Subcutaneous abdominal adipose tissue (tissue), 5 donors: ENCODE measurements around the gene OSM.

Experiments
- H3K27ac ChIP-seq: one replicate; pipeline ENCODE4 v1.7.0; 2013; ENCODE audit warnings: low read depth, mild to moderate bottlenecking, inconsistent platforms, low read length, moderate library complexity
- H3K27me3 ChIP-seq, 5 donors: one replicate each; pipeline ENCODE4 v1.7.0; 2013; ENCODE audit warnings: low read length in 5 of 5, inconsistent platforms in 1 of 5; ENCODE audit not compliant: control insufficient read depth in 5 of 5, insufficient read depth in 4 of 5
- H3K36me3 ChIP-seq, 5 donors: one replicate each; pipeline ENCODE4 v1.7.0; 2013; ENCODE audit warnings: low read length in 5 of 5; ENCODE audit not compliant: control insufficient read depth in 5 of 5, insufficient read depth in 5 of 5
- H3K4me1 ChIP-seq, 5 donors: one replicate each; pipeline ENCODE4 v1.7.0; 2013; ENCODE audit warnings: low read length in 5 of 5, mild to moderate bottlenecking in 3 of 5, moderate library complexity in 1 of 5; ENCODE audit not compliant: control insufficient read depth in 5 of 5, insufficient read depth in 5 of 5
- H3K4me3 ChIP-seq, 5 donors: one replicate each; pipeline ENCODE4 v1.7.0; 2013; ENCODE audit warnings: low read length in 5 of 5, low read depth in 1 of 5
- H3K9ac ChIP-seq, 5 donors: one replicate each; pipeline ENCODE4 v1.7.0; 2013; ENCODE audit warnings: low read length in 5 of 5, mild to moderate bottlenecking in 4 of 5, moderate library complexity in 3 of 5
- H3K9me3 ChIP-seq, 5 donors: one replicate each; pipeline ENCODE4 v1.7.0; 2013; ENCODE audit warnings: low read length in 5 of 5; ENCODE audit not compliant: control insufficient read depth in 5 of 5
- donor health status: healthy.
- donor health status: healthy.
- donor health status: healthy.
- donor health status: healthy.
- donor health status: healthy.

Gene OSM

GRCh38 chr22:30308093-30308492 lies 41.4 kb upstream of the OSM start:
- Histone ChIP-seq H3K4me1 (peaks cover 64 to 98% (median 97%) of the 10 kb centered on the region in 5 donors), H3K9ac (peak overlapping the region in 1 of 5 donors; percentile 6), H3K27ac (peak overlapping the region; percentile 93)

DNA sequence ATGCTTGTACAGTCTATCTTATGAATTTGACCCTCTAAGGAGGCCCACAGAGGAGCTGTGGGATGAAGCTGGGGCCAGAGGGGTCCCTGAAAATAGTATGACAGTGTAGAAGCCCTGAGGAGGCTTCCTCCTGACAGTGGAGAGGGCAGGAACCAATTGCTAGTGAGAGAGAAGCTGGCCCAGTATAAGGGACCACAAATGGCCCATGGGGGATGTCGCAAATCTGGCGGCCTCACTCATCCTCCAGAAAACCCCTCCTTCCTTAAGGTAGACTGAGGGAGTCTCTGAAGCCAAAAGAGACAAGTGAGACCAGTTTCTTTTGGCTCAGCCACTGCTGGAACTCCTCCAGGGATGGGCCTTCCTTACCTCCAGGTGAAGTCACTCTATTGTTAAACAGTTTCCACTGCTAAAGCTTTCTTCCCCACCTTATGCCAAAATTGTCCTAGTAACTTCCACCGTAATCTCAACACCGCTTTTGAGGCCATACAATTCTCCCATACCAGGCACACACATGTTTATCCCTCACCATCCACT lies 40.5 kb upstream of the OSM start:
- peak overlapping the region; percentile 93 for H3K27ac ChIP-seq

More at GRCh38 chr22:30308093-30308492, 41.4 kb upstream of the OSM start:
- H3K36me3 ChIP-seq = peaks cover 0 to 10% (median 5%) of the 10 kb centered on the region in 5 donors
- H3K9me3 ChIP-seq = no peaks in the 10 kb centered on the region
- H3K27me3 ChIP-seq = no peaks in the 10 kb centered on the region
- H3K4me3 ChIP-seq = no peak overlapping the region

GRCh38 chr22:30306627-30307011 lies 40.0 kb upstream of the OSM start:
- no peak overlapping the region for H3K4me3 ChIP-seq
- peaks cover 0 to 17% (median 8%) of the 10 kb centered on the region in 5 donors for H3K36me3 ChIP-seq
- peak overlapping the region; percentile 93 for H3K27ac ChIP-seq
- peak overlapping the region in 3 of 5 donors; percentile 11 to 54 (median 27) for H3K9ac ChIP-seq
- peaks cover 73 to 98% (median 97%) of the 10 kb centered on the region in 5 donors for H3K4me1 ChIP-seq
- H3K27me3 ChIP-seq = no peaks in the 10 kb centered on the region
- H3K9me3 ChIP-seq = no peaks in the 10 kb centered on the region

More for the DNA sequence above, 40.5 kb upstream of the OSM start:
- Histone ChIP-seq H3K9ac (peak overlapping the region in 3 of 5 donors; percentile 11 to 54 (median 27)), H3K4me3 (no peak overlapping the region), H3K36me3 (peaks cover 0 to 13% (median 8%) of the 10 kb centered on the region in 5 donors), H3K4me1 (peaks cover 68 to 98% (median 97%) of the 10 kb centered on the region in 5 donors), H3K9me3 (no peaks in the 10 kb centered on the region), H3K27me3 (no peaks in the 10 kb centered on the region)

DNA sequence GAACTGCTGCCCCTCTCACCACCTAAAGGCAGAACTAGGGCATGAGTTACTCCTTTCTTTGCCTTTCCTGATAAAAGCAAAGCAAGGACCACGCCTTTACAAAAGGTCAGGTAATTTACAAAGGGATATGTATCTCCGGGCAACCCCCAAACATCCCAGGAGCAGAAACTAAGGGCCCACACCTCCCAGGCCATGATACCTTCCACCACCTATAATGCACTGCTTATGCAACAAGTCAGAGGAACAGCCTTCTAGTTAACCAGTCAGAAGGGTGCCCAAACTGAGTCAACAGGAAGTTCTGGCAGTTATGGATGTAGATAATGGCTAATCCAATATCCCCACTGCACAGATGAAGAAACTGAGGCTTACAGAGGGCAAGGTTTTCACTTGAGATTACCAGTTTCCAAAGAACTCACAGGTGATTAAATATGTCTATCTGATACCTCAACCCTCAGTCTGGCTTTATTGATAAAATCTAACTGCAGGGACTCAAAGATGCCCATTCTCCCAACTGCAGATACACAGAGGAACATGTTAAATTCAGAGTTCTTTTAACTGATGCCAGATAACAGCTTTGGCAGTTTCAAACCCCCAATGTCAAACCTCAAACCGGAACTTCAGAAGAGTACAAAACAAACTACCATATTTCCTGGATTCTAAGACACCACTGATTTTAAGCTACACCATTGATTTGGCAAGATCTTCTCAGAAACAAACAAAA lies 39.4 kb upstream of the OSM start:
- H3K27me3 ChIP-seq = no peaks in the 10 kb centered on the region
- peaks cover 0 to 23% (median 13%) of the 10 kb centered on the region in 5 donors for H3K36me3 ChIP-seq
- H3K4me3 ChIP-seq = peak overlapping the region; percentile 10 to 51 (median 25)
- no peaks in the 10 kb centered on the region for H3K9me3 ChIP-seq
- peak overlapping the region; percentile 43 to 78 (median 62) for H3K9ac ChIP-seq
- H3K4me1 ChIP-seq = peaks cover 72 to 98% (median 97%) of the 10 kb centered on the region in 5 donors
- peak overlapping the region; percentile 93 for H3K27ac ChIP-seq

GRCh38 chr22:30305519-30305905 lies 38.9 kb upstream of the OSM start:
- H3K9me3 ChIP-seq = no peaks in the 10 kb centered on the region
- peak overlapping the region; percentile 10 to 51 (median 25) for H3K4me3 ChIP-seq
- peak overlapping the region; percentile 93 for H3K27ac ChIP-seq
- peaks cover 68 to 98% (median 97%) of the 10 kb centered on the region in 5 donors for H3K4me1 ChIP-seq
- H3K9ac ChIP-seq = peak overlapping the region; percentile 43 to 78 (median 62)
- H3K27me3 ChIP-seq = no peaks in the 10 kb centered on the region
- peaks cover 0 to 27% (median 17%) of the 10 kb centered on the region in 5 donors for H3K36me3 ChIP-seq

GRCh38 chr22:30304495-30305244 lies 38.0 kb upstream of the OSM start:
- peak overlapping the region; percentile 93 for H3K27ac ChIP-seq
- H3K27me3 ChIP-seq = no peaks in the 10 kb centered on the region
- H3K36me3 ChIP-seq = peaks cover 0 to 34% (median 25%) of the 10 kb centered on the region in 5 donors
- peak overlapping the region in 2 of 5 donors; percentile 13 to 51 for H3K4me3 ChIP-seq
- no peaks in the 10 kb centered on the region for H3K9me3 ChIP-seq
- peak overlapping the region; percentile 43 to 78 (median 62) for H3K9ac ChIP-seq
- H3K4me1 ChIP-seq = peaks cover 59 to 93% (median 91%) of the 10 kb centered on the region in 5 donors

- Histone ChIP-seq H3K4me3 (no peak overlapping the region), H3K9me3 (no peaks in the 10 kb centered on the region), H3K9ac (peak overlapping the region in 3 of 5 donors; percentile 30 to 71 (median 59)), H3K4me1 (peaks cover 49 to 81% (median 75%) of the 10 kb centered on the region in 5 donors), H3K27me3 (no peaks in the 10 kb centered on the region), H3K27ac (peak overlapping the region; percentile 93), H3K36me3 (peaks cover 0 to 51% (median 43%) of the 10 kb centered on the region in 5 donors)
Observed at GRCh38 chr22:30302810-30303138, 36.1 kb upstream of the OSM start.

- Histone ChIP-seq H3K4me3 (peak overlapping the region in 1 of 5 donors; percentile 26), H3K27ac (peak overlapping the region; percentile 93), H3K36me3 (peaks cover 0 to 57% (median 49%) of the 10 kb centered on the region in 5 donors), H3K27me3 (no peaks in the 10 kb centered on the region), H3K9me3 (no peaks in the 10 kb centered on the region), H3K4me1 (peaks cover 46 to 77% (median 70%) of the 10 kb centered on the region in 5 donors), H3K9ac (peak overlapping the region; percentile 0 to 71 (median 54))
Observed at GRCh38 chr22:30301995-30302809, 35.6 kb upstream of the OSM start.

GRCh38 chr22:30299322-30299721 lies 32.7 kb upstream of the OSM start:
- Histone ChIP-seq H3K27ac (no peak overlapping the region), H3K9ac (peak overlapping the region in 2 of 5 donors; percentile 1 to 39), H3K9me3 (no peaks in the 10 kb centered on the region), H3K4me1 (peaks cover 23 to 49% (median 41%) of the 10 kb centered on the region in 5 donors), H3K36me3 (peaks cover 0 to 86% (median 73%) of the 10 kb centered on the region in 5 donors), H3K27me3 (no peaks in the 10 kb centered on the region), H3K4me3 (no peak overlapping the region)
